ENCODE measurements around the gene INTS1.

DNA sequence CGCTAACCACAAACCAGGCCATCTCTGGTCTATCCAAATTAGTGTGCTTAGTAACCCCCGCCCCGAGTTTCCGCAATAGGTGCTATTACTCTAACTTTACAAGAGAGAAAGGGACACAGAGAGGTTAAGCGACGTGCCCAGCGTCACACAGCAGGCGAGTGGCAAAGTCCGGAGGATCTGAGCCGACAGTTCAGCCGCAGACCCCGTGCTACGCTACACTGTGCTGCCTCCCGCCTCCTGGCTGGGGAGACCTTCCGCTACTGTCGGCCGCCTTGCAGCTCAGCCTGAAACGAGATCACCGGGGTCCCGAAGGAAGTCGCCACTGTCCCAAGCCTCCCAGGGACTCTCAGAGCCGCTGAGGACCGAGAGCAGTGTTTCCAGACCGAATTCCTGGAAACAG lies 799 bp downstream of the INTS1 start:
- TF ChIP-seq, protein P1, sequence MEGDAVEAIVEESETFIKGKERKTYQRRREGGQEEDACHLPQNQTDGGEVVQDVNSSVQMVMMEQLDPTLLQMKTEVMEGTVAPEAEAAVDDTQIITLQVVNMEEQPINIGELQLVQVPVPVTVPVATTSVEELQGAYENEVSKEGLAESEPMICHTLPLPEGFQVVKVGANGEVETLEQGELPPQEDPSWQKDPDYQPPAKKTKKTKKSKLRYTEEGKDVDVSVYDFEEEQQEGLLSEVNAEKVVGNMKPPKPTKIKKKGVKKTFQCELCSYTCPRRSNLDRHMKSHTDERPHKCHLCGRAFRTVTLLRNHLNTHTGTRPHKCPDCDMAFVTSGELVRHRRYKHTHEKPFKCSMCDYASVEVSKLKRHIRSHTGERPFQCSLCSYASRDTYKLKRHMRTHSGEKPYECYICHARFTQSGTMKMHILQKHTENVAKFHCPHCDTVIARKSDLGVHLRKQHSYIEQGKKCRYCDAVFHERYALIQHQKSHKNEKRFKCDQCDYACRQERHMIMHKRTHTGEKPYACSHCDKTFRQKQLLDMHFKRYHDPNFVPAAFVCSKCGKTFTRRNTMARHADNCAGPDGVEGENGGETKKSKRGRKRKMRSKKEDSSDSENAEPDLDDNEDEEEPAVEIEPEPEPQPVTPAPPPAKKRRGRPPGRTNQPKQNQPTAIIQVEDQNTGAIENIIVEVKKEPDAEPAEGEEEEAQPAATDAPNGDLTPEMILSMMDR (IDR thresholded peaks at IDR 0.05 in 4 of 5, conservative IDR thresholded peaks at IDR 0.05 in 1 of 5), result no peak
- TF ChIP-seq POLR2A (IDR thresholded peaks at IDR 0.05), result no peak

All from gastrocnemius medialis (tissue), 4 donors.